NB4 (cell line): ENCODE data around the gene WRAP73.

Experiments used
- MYC ChIP-seq: IDR thresholded peaks from 2 replicates; pipeline ENCODE4 v1.6.1; 2011; ENCODE audit warnings: low read depth, low read length
- TF ChIP-seq, protein P1 (sequence below): IDR thresholded peaks from one replicate; pipeline ENCODE4 v1.5.1; 2012; ENCODE audit warnings: low read depth, low read length

DNA sequence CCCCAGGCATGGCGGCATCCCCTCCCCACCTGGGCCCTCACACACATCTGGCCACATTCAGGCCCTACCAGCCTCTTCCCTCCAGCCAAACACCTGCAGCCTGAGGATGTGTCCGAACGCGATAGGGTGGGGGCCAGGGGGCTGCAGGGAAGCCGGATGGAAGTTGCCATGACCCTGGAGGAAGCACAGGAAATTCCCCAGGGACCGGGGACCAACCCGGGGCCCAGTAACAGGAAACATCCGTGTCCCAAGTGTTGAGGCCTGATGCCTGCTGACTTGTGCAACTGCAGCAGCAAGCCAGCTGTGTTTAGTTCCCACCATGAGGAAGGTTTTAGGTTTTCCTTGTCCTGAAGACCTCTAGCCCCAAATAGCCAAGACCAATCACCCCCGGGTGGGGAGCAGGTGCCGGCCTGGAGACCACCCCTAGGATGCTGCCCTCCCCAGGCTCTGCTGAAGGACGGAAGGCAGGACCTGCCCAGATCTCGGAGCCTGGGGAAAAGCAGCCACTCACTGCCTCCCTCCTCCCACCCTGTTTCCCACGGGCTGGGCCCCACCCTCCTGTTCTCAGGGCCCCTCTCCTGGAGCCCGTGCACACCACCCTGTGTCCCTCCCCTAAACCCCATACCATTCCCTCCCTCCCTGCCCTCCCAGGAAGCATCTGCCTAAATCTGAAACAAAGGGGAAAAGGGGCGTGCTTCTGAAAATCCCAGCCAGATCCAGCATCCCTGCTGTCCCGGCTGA, 68.4 kb downstream of the WRAP73 start:
- TF ChIP-seq, protein P1, sequence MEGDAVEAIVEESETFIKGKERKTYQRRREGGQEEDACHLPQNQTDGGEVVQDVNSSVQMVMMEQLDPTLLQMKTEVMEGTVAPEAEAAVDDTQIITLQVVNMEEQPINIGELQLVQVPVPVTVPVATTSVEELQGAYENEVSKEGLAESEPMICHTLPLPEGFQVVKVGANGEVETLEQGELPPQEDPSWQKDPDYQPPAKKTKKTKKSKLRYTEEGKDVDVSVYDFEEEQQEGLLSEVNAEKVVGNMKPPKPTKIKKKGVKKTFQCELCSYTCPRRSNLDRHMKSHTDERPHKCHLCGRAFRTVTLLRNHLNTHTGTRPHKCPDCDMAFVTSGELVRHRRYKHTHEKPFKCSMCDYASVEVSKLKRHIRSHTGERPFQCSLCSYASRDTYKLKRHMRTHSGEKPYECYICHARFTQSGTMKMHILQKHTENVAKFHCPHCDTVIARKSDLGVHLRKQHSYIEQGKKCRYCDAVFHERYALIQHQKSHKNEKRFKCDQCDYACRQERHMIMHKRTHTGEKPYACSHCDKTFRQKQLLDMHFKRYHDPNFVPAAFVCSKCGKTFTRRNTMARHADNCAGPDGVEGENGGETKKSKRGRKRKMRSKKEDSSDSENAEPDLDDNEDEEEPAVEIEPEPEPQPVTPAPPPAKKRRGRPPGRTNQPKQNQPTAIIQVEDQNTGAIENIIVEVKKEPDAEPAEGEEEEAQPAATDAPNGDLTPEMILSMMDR = no peak
- TF ChIP-seq MYC = no peak
